Measurements from ENCODE around the gene VAMP8.

- TF ChIP-seq EZH2 (IDR thresholded peaks at IDR 0.05; ENCODE audit: borderline replicate concordance, low read length) (no peak), CTCF (IDR thresholded peaks at IDR 0.05; ENCODE audit: low read length) (no peak)
Measured at GRCh38 chr2:85548608-85548900, 28.8 kb upstream of the VAMP8 start.
